Activated CD4-positive, CD25-positive, alpha-beta regulatory T cell (primary cell): ENCODE data around the gene BRSK2.

ENCODE experiments used
- DNase-seq, 4 experiments: peaks; one replicate each; lab custom pipeline; 2025; lab: John Stamatoyannopoulos, UW

BRSK2 gene

DNA sequence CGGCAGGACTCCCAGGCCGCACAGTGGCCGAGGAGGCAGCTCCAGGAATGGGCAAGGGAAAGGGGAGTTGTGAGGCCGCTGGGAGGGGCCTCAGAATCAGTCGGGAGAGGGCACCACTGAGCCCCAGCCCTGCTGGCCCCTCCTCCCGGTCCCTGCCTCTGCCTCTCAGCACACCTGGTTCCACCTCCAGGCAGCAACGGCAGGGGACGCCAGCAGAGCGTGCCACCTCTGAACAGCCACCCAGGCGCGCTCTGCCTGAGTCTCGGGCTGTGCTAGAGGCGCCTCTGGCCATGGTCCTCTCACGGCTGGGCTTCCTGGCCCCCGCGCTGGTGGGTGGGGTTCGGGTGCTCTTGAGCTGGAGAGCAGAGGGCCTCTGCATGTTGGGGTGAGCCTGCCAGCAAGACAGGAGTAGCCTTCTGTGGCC lies 63.9 kb downstream of the BRSK2 start:
- no peak for DNase-seq

DNA sequence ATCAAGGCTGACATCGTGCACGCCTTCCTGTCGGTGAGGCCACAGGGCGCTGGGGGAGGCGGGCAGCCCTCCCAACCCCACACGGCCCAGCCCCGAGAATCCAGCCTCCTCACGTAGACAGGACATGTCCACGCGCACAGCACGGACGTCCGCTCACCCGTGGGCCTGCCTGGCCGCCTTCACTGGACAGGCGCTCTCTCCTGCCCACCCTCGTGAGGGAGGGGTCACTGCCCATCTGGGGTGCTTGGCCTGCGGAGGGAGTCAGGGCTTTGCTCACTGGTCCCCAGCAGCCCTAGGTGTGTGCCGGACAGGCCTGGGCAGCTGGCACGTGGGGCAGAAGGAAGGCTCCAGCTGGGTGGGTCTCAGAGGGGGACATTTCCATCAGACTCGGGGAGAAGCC lies 64.8 kb downstream of the BRSK2 start:
- DNase-seq: no peak

DNA sequence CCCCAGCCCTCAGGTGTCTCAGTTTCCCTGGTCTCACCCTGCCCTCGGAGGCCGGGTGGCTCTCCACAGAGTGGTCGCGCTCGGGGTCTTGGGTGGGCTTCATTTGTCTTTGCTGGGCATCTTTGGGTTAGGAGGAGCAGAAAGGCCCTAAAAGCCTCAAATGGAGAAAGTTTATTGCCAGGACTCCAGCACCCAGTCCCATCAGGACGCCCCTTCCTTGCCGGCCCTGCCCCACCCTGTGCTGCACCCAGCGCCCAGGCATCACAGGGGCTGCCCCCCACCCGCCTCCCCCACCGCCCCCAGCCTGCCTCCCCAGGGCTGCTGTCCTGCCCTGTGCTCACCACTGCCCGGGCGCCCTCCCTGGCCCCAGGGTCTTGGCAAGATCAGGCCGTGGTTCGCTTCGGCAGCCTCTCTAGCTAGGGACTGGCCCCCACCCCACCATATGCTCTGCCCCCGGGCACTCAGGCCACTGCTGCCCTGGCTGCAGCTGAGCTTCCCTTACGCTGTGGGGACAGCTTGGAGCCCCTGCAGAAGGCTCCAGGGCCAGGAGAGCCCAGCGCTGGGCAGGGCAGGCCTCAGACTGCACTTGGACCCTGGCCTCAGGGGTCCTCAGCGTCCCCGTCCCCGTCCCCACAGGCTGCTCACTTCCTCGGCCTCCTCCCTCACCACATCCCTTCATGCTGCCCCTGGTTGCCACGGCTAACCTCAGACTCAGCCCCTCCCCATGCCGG lies 65.5 kb downstream of the BRSK2 start:
- DNase-seq: no peak

DNA sequence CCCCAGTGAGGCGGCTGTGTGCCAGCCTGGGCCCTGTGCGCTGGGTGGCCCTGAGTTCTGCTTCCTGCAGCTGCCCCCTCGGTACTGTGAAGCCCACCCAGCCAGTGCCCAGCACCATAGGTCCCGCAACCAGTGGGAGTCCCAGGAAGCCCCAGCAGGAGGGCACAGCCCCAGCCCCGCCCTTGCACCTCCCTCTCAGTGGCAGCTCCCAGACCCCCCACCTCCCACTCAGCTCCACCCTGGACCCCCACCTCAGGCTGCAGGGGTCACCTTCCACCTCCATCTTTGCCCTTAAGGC lies 66.0 kb downstream of the BRSK2 start:
- DNase-seq: no peak

DNA sequence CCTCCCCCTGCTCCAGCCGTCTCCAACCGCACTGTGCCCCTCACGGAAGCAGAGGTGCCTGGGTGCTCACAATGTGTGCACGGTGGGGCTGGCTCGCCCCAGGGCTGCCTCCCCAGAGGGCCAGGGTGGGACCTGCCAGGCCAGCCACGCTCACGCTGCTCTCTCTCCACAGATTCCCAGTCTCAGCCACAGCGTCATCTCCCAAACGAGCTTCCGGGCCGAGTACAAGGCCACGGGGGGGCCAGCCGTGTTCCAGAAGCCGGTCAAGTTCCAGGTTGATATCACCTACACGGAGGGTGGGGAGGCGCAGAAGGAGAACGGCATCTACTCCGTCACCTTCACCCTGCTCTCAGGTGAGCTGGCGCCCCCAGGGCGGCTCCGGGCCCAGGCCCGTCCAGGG lies 66.4 kb downstream of the BRSK2 start:
- DNase-seq: no peak

DNA sequence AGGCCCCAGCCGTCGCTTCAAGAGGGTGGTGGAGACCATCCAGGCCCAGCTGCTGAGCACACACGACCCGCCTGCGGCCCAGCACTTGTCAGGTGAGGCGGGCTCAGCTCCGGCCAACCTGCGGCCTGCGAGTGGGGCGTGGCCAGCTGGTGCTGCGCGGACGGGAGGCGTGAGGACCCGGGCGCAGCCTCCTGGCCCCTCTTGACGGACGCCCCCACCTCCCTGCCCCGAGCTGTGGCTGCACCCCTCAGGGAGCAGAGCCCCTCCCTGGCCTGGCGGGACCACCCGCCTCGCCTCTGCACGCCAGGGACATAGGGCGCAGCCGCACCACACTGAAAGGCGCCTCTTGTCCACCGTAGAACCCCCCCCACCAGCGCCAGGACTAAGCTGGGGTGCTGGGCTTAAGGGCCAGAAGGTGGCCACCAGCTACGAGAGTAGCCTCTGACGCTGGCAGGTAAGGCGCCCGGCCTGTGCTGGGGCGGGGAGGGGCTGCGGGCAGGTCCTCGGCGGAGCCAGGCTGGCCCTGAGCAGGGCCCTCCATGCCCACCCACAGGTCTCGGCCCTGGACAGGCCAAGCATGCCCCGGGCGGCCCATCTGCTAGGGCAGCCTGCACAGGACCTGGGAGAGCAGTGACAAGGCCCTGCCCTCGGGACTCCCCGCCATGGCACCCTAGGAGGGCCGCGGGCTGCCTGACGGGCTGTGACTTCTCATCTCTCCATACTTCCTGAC lies 67.0 kb downstream of the BRSK2 start:
- no peak for DNase-seq

DNA sequence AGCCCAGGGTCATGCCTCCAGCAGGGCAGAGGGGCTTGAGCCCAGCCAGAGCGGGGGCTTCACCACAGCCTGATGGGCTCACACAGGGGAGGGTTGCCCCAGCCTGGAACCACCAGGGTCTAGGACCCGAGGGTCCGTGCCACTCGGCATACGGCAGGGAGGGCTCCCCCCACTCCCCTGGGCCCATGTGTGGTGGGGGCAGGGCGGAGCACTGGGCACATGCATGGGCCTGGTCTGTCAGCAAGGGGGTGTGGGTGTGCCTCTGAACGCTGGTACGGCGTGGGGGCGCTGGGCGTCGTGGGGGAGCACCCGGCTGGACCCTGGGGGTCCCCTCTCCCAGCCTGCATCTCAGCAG lies 67.6 kb downstream of the BRSK2 start:
- no peak for DNase-seq

DNA sequence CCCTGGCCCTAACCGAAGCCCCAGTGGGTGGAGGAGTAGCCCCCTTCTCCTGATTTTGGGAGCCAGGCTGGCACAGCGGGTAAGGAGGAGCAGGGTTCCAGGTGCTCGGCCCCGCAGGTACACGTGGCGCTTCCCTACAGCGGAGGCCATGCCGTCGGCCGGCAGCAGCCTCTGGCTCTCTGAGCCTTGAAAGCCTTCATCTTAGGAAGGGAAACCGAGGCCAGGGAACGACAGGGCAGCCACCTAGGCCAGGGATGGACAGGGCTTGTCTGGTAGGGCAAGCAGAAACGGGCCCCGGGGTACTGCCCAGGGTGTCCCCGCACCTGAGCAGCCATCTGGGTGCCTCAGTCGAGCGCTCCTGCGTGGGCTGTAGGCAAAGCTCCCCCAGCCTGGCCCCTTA lies 68.1 kb downstream of the BRSK2 start:
- no peak for DNase-seq

DNA sequence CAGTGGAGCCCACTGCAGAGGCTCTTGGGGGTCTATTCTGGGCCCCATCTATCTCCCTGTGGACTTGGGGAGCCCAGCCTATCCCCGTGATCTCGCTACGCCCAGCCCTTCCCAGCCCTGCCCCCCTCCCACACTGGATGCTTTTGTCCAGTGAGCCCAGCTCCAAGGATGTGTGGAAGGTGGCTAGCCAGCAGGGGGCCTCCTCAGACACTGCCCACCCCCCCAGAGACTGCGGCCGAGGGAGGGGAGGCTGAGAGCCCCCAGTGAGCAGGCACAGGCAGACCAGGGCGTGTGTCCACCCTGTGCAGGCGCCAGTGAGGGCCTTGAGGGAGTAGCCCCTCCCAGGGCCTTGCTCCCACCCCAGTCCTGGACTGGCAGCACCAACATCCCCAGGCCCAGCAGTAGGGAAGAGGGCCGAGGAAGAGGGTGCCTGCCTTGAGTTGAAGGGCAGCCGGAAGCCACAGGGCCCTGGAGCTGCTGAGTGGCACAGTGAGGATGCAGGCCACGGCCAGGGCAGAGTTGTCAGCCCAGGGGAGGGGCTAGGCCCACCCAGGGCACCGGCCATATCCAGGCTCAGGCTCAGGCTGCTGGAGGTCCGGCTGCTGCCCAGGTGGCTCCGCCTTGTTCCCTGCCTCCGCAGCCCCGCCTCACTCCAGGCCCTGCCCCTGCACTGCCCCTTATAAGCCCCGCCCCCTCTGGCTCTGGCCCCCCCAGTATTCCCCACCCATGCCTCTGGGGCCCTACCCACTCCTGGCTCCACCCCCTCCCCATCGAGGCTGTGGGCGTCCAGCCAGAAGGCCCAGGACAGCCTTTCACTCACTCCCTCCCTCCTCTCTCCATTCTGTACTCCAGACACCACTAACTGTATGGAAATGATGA lies 68.8 kb downstream of the BRSK2 start:
- no peak for DNase-seq

DNA sequence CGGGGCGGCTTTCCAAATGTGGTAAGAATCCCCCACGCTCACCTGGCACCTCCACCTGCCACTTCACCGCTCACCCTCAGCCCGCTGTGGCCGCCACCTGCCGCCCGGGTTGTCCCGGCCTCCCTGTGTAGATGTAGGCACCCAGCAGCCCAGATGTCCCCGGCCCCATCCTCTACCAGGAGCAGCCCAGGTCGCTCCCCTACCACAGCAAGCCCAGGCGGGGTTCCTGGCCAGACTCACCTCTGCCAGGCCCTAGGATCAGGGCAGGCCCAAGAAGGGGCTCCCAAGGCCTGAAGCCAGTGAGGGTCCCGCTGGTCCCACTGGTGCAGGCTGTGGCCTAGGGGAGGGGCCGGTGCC lies 69.5 kb downstream of the BRSK2 start:
- DNase-seq: no peak

DNA sequence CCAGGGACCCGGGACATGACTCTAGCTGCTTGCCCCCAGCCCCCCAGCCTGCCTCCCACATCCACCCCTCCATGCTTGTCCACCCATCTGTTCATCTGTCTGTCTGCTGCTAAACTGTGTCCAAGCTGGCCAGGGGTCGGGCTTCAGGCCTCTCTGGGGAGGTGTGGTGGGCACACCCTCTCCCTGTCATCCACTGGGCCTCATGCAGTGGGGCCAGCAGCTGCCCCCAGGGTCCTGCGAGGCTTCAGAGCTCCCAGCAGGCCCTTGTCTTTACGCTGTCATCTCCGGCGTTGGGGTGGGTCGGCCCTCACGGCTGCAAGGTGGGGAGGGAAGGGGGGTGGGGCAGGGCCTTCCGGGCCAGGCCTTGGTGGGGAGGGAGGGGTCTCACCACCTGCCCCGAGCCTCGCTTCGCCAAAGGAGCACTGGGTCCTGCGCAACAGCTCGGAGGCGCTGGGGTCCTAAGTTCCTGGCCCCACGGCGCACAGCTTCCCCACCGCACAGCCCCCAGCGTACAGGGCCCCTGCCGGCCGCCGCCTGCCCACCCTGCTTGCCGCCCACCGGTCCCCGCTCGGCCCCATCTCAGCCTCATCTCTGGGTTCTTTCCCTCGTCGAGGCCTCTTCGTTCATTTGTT lies 70.1 kb downstream of the BRSK2 start:
- DNase-seq: no peak

DNA sequence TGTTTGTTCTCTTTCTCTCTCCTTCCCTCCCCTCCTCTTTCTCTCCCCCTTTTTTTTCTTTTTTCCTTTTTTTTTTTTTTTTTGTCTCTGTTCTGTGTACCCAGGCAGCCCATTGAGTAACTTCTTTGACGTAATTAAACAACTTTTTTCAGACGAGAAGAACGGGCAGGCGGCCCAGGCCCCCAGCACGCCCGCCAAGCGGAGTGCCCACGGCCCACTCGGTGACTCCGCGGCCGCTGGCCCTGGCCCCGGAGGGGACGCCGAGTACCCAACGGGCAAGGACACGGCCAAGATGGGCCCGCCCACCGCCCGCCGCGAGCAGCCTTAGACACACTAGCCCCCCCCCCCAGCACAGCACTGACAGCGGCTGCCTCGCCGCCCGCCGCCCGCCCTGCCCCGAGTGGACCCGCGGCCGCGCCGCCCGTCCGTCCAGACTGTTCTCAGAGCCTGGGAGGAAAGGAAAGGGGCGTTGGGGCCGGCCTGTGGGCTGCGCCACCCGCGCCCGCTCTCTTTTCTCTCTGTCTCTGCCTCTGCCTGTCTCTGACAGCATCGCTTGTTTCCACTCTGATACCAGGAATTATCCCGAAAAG lies 70.8 kb downstream of the BRSK2 start:
- no peak for DNase-seq

DNA sequence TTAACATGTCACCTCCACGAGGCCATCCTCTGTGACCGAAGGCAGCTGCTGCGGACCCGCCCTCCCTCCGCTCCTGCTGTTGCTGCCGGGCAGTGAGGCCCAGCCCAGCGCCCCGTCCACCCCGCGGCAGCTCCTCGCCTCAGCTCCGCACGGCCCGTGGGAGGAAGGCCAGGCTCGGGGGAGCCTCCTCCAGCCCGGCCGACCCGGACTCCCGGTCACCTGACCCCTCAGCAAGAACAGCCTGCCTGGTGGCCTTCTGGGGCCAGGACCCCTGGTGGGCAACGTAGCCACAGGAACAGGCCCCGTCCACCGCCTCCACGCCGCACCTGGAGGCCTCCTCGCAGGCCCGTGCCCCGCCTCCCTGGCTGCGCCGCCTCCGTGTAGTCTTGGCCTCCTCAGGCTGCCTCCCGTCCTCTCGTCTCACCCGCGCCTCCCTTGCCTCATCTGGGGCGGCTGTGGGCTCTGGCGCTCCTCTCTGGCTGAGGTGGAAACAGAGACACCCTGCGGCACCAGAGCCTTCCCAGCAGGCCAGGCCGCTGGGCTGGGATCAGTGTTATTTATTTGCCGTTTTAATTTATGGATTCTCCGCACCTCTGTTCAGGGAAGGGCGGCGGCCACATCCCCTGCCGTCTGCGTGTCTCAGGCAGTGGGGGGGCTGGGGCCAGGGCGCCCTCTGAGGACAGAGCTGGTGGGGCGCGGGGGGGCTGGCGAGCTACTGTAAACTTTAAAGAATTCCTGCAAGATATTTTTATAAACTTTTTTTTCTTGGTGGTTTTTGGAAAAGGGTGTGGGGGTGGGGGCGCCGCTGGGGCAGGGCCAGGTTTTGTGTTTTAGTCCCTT lies 71.5 kb downstream of the BRSK2 start:
- no peak for DNase-seq

DNA sequence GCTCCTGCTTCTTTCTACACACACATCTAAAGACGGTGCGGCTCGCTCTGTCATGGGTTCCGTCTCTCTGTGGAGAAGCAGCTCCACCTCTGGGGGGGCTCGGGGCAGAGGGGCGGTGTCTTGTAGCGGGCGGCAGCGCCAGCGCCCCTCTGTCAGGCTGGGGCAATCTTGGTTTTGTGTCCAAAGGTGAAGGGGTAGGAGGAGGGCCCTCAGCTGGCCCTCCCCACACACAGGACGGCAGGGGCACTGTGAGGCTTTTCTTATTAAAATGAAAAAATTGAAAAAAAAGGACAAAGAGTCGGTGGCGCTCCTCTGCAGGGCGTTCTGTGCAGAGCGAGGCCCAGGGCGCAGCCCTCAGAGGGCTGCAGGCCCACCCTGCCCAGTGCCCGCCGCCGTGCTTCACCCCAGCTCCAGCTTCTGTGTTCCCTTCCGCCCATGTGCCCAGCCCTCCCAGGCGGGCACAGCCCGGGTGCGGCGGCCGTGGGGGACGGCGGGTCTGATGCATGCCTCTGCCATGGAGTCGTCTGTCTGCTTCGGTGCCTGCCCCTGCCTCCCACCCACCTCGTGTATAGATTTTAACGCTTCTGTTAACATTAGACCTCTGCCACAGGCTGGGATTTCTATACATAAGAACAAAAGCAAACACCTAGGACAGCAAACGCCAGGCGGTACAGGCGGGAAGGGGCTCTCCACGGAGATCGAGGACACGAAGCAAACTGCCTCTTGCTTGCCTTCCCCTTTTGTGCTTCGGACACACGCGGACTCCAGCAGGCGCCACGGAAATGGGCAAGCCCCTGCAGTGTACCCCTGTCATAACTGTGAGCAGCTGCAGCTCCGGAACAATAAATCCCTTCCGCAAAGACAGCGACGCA lies 72.3 kb downstream of the BRSK2 start:
- DNase-seq: no peak

DNA sequence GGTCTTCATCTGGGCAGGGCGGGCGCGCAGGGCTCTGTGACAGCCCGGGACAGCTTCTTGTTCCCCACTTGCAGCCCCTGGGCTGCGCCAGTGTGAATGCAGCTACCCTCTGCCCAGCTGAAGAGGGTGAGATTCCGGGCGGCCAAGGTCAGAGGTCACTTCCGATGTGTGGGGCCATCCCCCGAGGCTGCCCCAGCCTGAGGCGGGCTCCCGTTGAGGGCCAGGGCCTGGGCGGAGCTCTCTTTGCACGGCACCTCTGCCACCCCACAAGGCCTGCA lies 72.9 kb downstream of the BRSK2 start:
- DNase-seq: no peak

DNA sequence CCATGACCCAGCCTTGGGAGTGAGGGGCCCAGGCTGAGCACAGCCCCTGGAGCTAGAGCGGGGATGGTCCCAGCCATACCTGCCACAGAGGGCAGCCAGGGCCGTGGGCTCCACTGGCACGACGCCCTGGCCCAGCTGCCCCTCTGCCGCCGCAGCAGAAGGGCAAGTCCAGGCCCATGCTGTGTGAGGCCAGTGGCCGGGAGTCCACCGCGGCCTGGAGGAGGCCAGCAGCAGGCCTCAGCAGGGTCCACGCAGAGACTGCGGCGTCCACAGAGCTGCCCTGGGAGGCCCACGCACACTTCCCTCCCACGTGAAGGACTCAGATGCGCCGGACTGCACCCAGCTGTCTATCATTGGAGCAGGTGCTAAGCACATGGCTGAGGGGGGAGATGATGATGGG lies 73.3 kb downstream of the BRSK2 start:
- DNase-seq: no peak

DNA sequence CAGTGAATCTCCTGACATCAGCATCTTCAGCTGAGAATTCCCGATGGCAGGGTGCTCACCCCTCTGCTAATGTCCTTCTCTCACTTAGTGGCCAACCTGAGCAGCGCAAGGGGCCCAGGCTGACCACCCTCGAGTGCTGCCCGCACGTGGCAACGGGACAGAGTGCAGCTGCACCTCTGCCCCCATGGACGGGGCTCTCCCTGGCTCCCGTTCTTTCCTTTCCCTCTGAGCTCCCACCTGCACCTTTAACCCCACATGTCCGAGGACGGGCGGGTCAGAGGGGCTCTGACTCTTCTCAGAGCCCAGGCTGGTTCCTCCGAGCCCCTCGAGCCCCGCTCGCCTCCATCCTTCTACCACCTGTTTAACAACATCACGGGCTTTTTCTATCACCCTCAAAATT lies 77.0 kb downstream of the BRSK2 start:
- DNase-seq: no peak

DNA sequence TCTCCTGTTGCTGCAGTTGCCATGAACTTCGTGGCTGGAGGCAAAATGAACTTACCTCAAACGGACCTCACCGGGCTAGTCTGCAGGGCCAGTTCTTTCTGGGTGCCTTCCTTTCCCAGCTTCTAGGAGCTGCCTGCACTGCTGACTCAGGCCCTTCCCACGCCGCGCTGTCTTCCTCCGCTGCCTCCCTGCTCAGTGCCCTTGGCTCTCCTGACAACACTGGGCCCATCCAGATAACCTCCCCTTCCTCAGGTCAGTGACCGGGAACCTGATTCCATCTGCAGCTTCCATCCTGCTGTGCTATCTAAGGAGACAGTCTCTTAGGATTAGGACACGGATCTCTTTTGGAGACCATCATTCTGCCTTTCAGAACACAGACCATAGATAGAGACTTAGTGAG lies 77.5 kb downstream of the BRSK2 start:
- DNase-seq: no peak

DNA sequence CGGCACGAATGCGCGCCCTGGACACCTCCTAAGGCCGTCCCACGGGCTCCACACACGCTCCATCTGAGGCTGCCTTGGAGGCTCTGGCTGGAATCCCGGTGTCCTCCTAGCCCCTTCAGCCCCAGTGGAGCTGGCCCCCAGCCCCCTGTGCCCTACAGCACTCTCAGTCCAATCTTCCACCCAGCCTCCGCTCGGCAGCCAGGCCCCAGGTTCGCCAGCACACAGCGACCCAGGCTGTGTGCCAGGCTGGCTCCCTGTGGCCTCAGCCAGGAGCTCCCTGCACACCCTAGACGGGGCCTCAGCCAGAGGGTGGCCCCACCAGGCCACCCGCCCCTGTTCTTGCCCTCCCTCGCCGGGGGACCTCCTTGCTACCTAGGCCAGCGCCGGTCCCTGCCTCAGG lies 78.3 kb downstream of the BRSK2 start:
- no peak for DNase-seq

DNA sequence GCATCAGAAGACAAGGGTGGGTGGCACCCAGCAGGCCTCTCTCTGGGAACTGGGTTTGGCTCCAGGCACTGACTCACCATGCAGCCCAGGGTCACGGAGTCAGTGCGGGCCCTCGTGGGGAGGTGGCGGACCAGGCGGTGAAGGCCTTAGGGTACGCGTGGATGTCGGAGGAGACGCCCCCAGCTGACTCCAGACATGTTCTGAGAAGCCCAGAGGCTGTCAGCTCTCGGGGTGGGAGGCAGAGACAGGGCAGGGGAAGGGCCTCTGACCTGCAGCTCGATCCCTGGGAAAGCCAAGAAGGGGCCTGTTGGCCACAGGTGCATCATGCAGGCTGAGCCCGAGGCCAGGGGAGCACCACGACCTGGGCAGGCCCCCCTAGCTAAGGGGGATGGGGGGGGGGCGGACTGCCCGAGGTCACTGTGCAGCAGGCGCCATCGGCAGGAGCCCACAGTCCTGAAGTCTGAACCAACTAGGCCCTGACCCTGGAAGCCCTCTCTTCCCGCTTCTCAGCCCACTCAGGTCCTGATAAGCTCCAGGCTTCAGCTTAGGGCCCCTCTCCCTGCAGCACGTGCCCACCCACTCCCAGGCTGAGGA lies 78.8 kb downstream of the BRSK2 start:
- no peak for DNase-seq
